H9 (cell line): ENCODE results near the gene KCNRG. TPM values are rescaled to one million over a fixed set of nuclear protein-coding genes. Genes with fewer than 3 reads are reported as not detected.

Source experiments
- DNase-seq: peaks from one replicate; pipeline ENCODE4 v3.0.0-alpha.2; 2017
- H2AFZ ChIP-seq: one replicate; pipeline ENCODE4 v1.6.1; 2013; ENCODE audit warnings: mild to moderate bottlenecking, low read length, control low read depth, moderate library complexity
- H2AK5ac ChIP-seq: 2 replicates; pipeline ENCODE4 v1.6.1; 2013; ENCODE audit warnings: low read length, control low read depth, mixed read lengths; ENCODE audit not compliant: insufficient read length
- H2BK120ac ChIP-seq: one replicate; pipeline ENCODE4 v1.6.1; 2013; ENCODE audit warnings: low read depth, mild to moderate bottlenecking, low read length, control low read depth, inconsistent platforms; ENCODE audit not compliant: poor library complexity, severe bottlenecking
- H2BK12ac ChIP-seq: 2 replicates; pipeline ENCODE4 v1.6.1; 2013; ENCODE audit warnings: low read length, control low read depth, mixed read lengths, low read depth; ENCODE audit not compliant: insufficient read length
- H2BK15ac ChIP-seq: 2 replicates; pipeline ENCODE4 v1.6.1; 2013; ENCODE audit warnings: low read depth, low read length, control low read depth
- H2BK20ac ChIP-seq: one replicate; pipeline ENCODE4 v1.6.1; 2013; ENCODE audit warnings: low read depth, mild to moderate bottlenecking, low read length, control low read depth, inconsistent platforms; ENCODE audit not compliant: poor library complexity, severe bottlenecking
- H2BK5ac ChIP-seq: 2 replicates; pipeline ENCODE4 v1.6.1; 2013; ENCODE audit warnings: low read length, control low read depth, mixed read lengths; ENCODE audit not compliant: insufficient read length
- H3K14ac ChIP-seq: 2 replicates; pipeline ENCODE4 v1.6.1; 2013; ENCODE audit warnings: low read length, control low read depth; ENCODE audit not compliant: insufficient read depth
- H3K18ac ChIP-seq: 2 replicates; pipeline ENCODE4 v1.6.1; 2013; ENCODE audit warnings: low read depth, mild to moderate bottlenecking, mixed read lengths, low read length, control low read depth; ENCODE audit not compliant: insufficient read length
- H3K23ac ChIP-seq: 2 replicates; pipeline ENCODE4 v1.6.1; 2013; ENCODE audit warnings: low read length, control low read depth, mixed read lengths, low read depth; ENCODE audit not compliant: insufficient read length
- H3K23me2 ChIP-seq: 2 replicates; pipeline ENCODE4 v1.6.1; 2013; ENCODE audit warnings: low read depth, mild to moderate bottlenecking, mixed read lengths, low read length, control low read depth; ENCODE audit not compliant: insufficient read length, poor library complexity, severe bottlenecking
- H3K27ac ChIP-seq: 2 replicates; pipeline ENCODE4 v1.5.1; 2013; ENCODE audit warnings: low read length, control low read depth, mixed read lengths, low read depth; ENCODE audit not compliant: insufficient read length
- H3K27me3 ChIP-seq: 2 replicates; pipeline ENCODE4 v1.6.1; 2013; ENCODE audit warnings: low read length, control low read depth, inconsistent platforms; ENCODE audit not compliant: insufficient read depth
- H3K4ac ChIP-seq: 2 replicates; pipeline ENCODE4 v1.6.1; 2013; ENCODE audit warnings: low read depth, mild to moderate bottlenecking, control low read depth, inconsistent platforms, low read length, moderate library complexity
- H3K4me1 ChIP-seq: 2 replicates; pipeline ENCODE4 v1.6.1; 2013; ENCODE audit warnings: low read length, control low read depth, inconsistent platforms; ENCODE audit not compliant: insufficient read depth
- H3K4me2 ChIP-seq: 2 replicates; pipeline ENCODE4 v1.6.1; 2013; ENCODE audit warnings: low read length, control low read depth, mixed read lengths; ENCODE audit not compliant: insufficient read length, insufficient read depth
- H3K56ac ChIP-seq: 2 replicates; pipeline ENCODE4 v1.6.1; 2013; ENCODE audit warnings: low read depth, mild to moderate bottlenecking, mixed read lengths, low read length, control low read depth; ENCODE audit not compliant: insufficient read length
- H3K79me1 ChIP-seq: 2 replicates; pipeline ENCODE4 v1.6.1; 2013; ENCODE audit warnings: low read depth, mild to moderate bottlenecking, moderate library complexity, low read length, control low read depth, inconsistent platforms; ENCODE audit not compliant: insufficient read depth, poor library complexity, severe bottlenecking
- H3K79me2 ChIP-seq: 2 replicates; pipeline ENCODE4 v1.6.1; 2013; ENCODE audit warnings: low read length, control low read depth, inconsistent platforms; ENCODE audit not compliant: insufficient read depth
- H3K9ac ChIP-seq: 2 replicates; pipeline ENCODE4 v1.6.1; 2013; ENCODE audit warnings: low read length, control low read depth, mixed read lengths; ENCODE audit not compliant: insufficient read length; ENCODE audit errors: extremely low read depth
- H3K9me3 ChIP-seq: one replicate; pipeline ENCODE4 v1.6.1; 2013; ENCODE audit warnings: low read depth, low read length, inconsistent platforms; ENCODE audit not compliant: control insufficient read depth
- H3T11ph ChIP-seq: one replicate; pipeline ENCODE4 v1.6.1; 2013; ENCODE audit warnings: mild to moderate bottlenecking, low read length, control low read depth, inconsistent platforms
- H4K20me1 ChIP-seq: one replicate; pipeline ENCODE4 v1.6.1; 2013; ENCODE audit not compliant: control insufficient read depth, insufficient read length, insufficient read depth
- H4K5ac ChIP-seq: 2 replicates; pipeline ENCODE4 v1.6.1; 2013; ENCODE audit warnings: low read depth, mild to moderate bottlenecking, mixed read lengths, low read length, control low read depth; ENCODE audit not compliant: insufficient read length
- H4K8ac ChIP-seq: replicated peaks from 2 replicates; pipeline ENCODE4 v1.6.1; 2013; ENCODE audit warnings: low read length, control low read depth, mixed read lengths, low read depth; ENCODE audit not compliant: insufficient read length
- H4K91ac ChIP-seq: 2 replicates; pipeline ENCODE4 v1.6.1; 2013; ENCODE audit warnings: low read depth, mild to moderate bottlenecking, moderate library complexity, mixed read lengths, low read length, control low read depth; ENCODE audit not compliant: insufficient read length
- H3K27ac Mint-ChIP-seq, 3 experiments: 2 replicates in 2 of 3; 3 replicates in 1 of 3; pipeline ENCODE4 v1.8.0; 2020 to 2021; ENCODE audit warnings: mixed read lengths in 3 of 3, mild to moderate bottlenecking in 1 of 3, moderate library complexity in 1 of 3
- H3K27me3 Mint-ChIP-seq: 2 replicates; pipeline ENCODE4 v1.8.0; 2021; ENCODE audit warnings: low read depth, mild to moderate bottlenecking, moderate library complexity, mixed read lengths
- H3K36me3 Mint-ChIP-seq, 3 experiments: 2 replicates in 2 of 3; 3 replicates in 1 of 3; pipeline ENCODE4 v1.8.0; 2020 to 2021; ENCODE audit warnings: low read depth in 3 of 3, mixed read lengths in 3 of 3; ENCODE audit not compliant: insufficient read depth in 1 of 3
- H3K4me1 Mint-ChIP-seq, 2 experiments: 2 replicates each; pipeline ENCODE4 v1.8.0; 2020; ENCODE audit warnings: mixed read lengths in 2 of 2
- H3K4me3 Mint-ChIP-seq, 2 experiments: 2 replicates in 1 of 2; 3 replicates in 1 of 2; pipeline ENCODE4 v1.8.0; 2020 to 2021; ENCODE audit warnings: mild to moderate bottlenecking in 2 of 2, mixed read lengths in 2 of 2, moderate library complexity in 1 of 2
- H3K9me3 Mint-ChIP-seq, 2 experiments: 2 replicates in 1 of 2; 3 replicates in 1 of 2; pipeline ENCODE4 v1.8.0; 2020; ENCODE audit warnings: mild to moderate bottlenecking in 2 of 2, mixed read lengths in 2 of 2, moderate library complexity in 1 of 2
- CTCF ChIP-seq: fragments of 200-600 bp; sonication (generic); conservative IDR thresholded peaks from 3 replicates; pipeline ENCODE4 v1.8.0; 2021; ENCODE audit warnings: antibody characterized with exemption, mild to moderate bottlenecking
- WGBS: extraction: QIAGEN DNeasy Blood & Tissue Kit; methylation state at CpG from one replicate; pipeline ENCODE4 v1.1.7; 2013; ENCODE audit warnings: missing lambda C conversion rate, low lambda C conversion rate, mixed read lengths; ENCODE audit not compliant: insufficient read length; ENCODE audit errors: extremely low coverage; 5-methylcytosine and 5-hydroxymethylcytosine counted together
- total RNA-seq: library from RNA; stranded (reverse); gene quantifications from 2 replicates; pipeline ENCODE4 v1.2.1, GENCODE V29; 2021

KCNRG gene
- total RNA-seq, 1 experiment from 2014 or later = 0.74 TPM

- Histone ChIP-seq H4K8ac (no peak overlapping the region), H4K5ac (no peak overlapping the region), H4K91ac (no peak overlapping the region), H3K56ac (no peak overlapping the region), H2BK5ac (no peak overlapping the region), H3K4me2 (no peak overlapping the region), H3K9me3 (no peaks in the 10 kb centered on the region), H2BK120ac (no peak overlapping the region), H3K79me1 (no peaks in the 10 kb centered on the region), H4K20me1 (no peaks in the 10 kb centered on the region), H3K4ac (no peak overlapping the region), H3K27ac (no peak overlapping the region), H3K14ac (no peak overlapping the region), H3T11ph (no peak overlapping the region), H3K4me1 (no peaks in the 10 kb centered on the region; the same call in 1 of the 2 replicates), H3K9ac (no peak overlapping the region), H3K23ac (no peak overlapping the region), H2BK20ac (no peak overlapping the region), H3K18ac (no peak overlapping the region), H3K27me3 (no peaks in the 10 kb centered on the region), H3K23me2 (no peaks in the 10 kb centered on the region), H3K79me2 (no peaks in the 10 kb centered on the region), H2AK5ac (no peak overlapping the region), H2AFZ (no peak overlapping the region), H2BK15ac (no peak overlapping the region), H2BK12ac (no peak overlapping the region)
- Mint-ChIP-seq H3K4me1 (peaks cover 28 to 35% of the 10 kb centered on the region in 2 experiments), H3K9me3 (no peaks in the 10 kb centered on the region), H3K27ac (peak overlapping the region in 1 of 3 experiments; percentile 87; a peak in 2 of 7 replicates), H3K27me3 (no peaks in the 10 kb centered on the region), H3K36me3 (peaks cover 33 to 54% (median 44%) of the 10 kb centered on the region in 3 experiments), H3K4me3 (no peak overlapping the region)
- DNase-seq = no peak
- WGBS = no CpG with 5 or more reads among the region's 1 CpG
- TF ChIP-seq CTCF = no peak
Measured at GRCh38 chr13:50014386-50014785, 858 bp upstream of the KCNRG start.
